Activated T-helper 17 cell treated with anti-CD3 and anti-CD28 coated beads, Interleukin-2, amount 50 U/mL, for 72 hours (primary cell): ENCODE results near the gene CALHM1. TPM values are rescaled to one million over a fixed set of nuclear protein-coding genes. Genes with fewer than 3 reads are reported as not detected.
"Not testable (repeated sequence)": the region's sequence is repeated elsewhere in the genome, so short reads cannot be mapped to it uniquely, and the experiment has no call there.

Experiments used
- ATAC-seq: fragments of 150-1000 bp; cut with Tn5 transposase; replicated peaks from 2 replicates; pipeline ENCODE4 v1.10.0; 2021; ENCODE audit warnings: mild to moderate bottlenecking, moderate library complexity
- H3K27ac Mint-ChIP-seq: one replicate; pipeline ENCODE4 v1.8.0; 2022; ENCODE audit warnings: mixed read lengths
- H3K27me3 Mint-ChIP-seq: one replicate; pipeline ENCODE4 v1.8.0; 2022; ENCODE audit warnings: mixed read lengths
- H3K36me3 Mint-ChIP-seq: one replicate; pipeline ENCODE4 v1.8.0; 2022; ENCODE audit warnings: low read depth, mild to moderate bottlenecking, mixed read lengths
- H3K4me1 Mint-ChIP-seq: one replicate; pipeline ENCODE4 v1.8.0; 2022; ENCODE audit warnings: mixed read lengths
- H3K4me3 Mint-ChIP-seq: one replicate; pipeline ENCODE4 v1.8.0; 2022; ENCODE audit warnings: mild to moderate bottlenecking, mixed read lengths
- H3K9me3 Mint-ChIP-seq: one replicate; pipeline ENCODE4 v1.8.0; 2022; ENCODE audit warnings: mixed read lengths
- total RNA-seq, 2 donors: library from RNA; stranded (reverse); gene quantifications; one replicate each; pipeline ENCODE4 v1.2.3, GENCODE V29; 2022

The CALHM1 gene
- total RNA-seq, result under 1 TPM in 1 of 2 donors, not detected in 1; 0.11 TPM

DNA sequence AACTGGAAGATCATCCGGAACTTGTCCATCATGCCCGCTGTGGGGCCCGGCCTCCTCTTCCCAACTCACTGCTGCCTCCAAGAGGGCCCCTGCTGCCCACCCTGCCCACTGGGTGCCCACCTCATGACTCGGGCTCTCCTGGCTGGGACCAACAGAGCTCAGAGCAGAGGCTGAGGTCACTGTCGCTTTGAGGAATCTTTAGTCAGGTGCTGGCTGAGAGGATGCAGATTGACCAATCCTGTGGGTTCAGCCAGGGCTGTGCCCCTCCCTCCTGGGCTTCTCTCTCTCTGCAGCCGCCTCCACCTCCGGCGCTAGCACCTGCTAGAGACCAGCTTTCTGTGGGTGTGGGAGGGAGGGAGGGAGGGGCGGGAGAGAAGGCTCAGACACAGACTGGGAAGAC is at the start of gene CALHM1:
TSS of gene CALHM1 (minus strand) at position 181 of the 400 bp plus-strand sequence. CDS start at position 32, 149 bp downstream.
- peak; percentile 47 for ATAC-seq
- H3K4me3 Mint-ChIP-seq, result no peak within 1 kb of the TSS
- no peaks in the 10 kb centered on the region for H3K36me3 Mint-ChIP-seq
- peak within 1 kb of the TSS; percentile 37 for H3K27ac Mint-ChIP-seq
- no peaks in the 10 kb centered on the region for H3K27me3 Mint-ChIP-seq
- H3K4me1 Mint-ChIP-seq, result no peaks in the 10 kb centered on the region
- no peaks in the 10 kb centered on the region for H3K9me3 Mint-ChIP-seq

GRCh38 chr10:103507235-103508191 is 48.8 kb upstream of the CALHM1 start:
- no peak overlapping the region for H3K4me3 Mint-ChIP-seq
- no peak overlapping the region for H3K27ac Mint-ChIP-seq
- no peak for ATAC-seq
- H3K9me3 Mint-ChIP-seq, result no peaks in the 10 kb centered on the region
- peaks cover 11% of the 10 kb centered on the region for H3K4me1 Mint-ChIP-seq
- peaks cover 9% of the 10 kb centered on the region for H3K27me3 Mint-ChIP-seq
- no peaks in the 10 kb centered on the region for H3K36me3 Mint-ChIP-seq

DNA sequence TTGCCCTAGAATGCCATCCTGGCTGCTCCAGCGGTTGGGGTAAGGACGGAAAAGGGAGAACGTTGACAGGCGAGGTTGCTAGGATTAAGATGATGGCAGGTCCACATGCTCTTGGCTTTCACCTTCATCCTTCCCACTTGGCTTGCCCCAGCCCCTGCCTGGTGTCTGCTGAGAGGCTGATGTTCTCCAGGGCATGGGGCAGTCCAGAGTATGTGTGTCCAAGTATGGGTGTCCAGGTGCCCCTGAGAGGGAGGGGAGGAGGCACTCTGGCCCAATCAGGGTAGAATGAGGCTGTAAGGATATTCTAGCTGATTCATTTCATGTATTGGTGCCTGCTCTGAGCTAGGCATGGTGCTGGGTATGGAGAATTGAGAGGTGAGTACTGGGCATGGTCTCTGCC is 47.4 kb upstream of the CALHM1 start:
- H3K9me3 Mint-ChIP-seq, result no peaks in the 10 kb centered on the region
- no peak overlapping the region for H3K4me3 Mint-ChIP-seq
- no peak overlapping the region for H3K27ac Mint-ChIP-seq
- H3K4me1 Mint-ChIP-seq, result peaks cover 11% of the 10 kb centered on the region
- H3K36me3 Mint-ChIP-seq, result no peaks in the 10 kb centered on the region
- no peak for ATAC-seq
- peaks cover 10% of the 10 kb centered on the region for H3K27me3 Mint-ChIP-seq

DNA sequence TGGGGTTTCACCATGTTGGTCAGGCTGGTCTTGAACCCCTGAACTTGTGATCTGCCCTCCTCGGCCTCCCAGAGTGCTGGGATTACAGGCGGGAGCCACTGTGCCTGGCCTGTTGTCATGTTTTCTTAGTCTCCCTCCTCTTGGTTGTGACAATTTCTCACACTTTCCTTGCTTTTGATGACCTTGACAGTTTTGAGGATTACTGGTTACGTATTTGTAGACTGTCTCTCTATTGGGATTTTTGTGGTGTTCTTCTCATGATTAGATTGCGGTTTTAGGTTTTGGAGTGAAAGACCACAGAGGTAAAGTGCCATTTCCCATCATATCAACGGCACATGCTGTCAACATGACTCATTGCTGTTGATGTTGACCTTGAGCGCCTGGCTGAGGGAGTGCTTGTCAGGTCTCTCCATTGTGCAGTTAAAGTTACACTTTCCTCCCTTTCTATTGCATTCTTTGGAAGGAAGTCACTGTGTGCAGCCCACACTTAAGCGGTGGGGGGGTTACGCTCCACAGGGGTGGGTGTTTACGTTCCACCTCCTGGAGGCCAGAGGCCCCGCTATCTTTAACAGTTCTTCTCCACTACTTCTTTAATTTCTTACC is 45.6 kb upstream of the CALHM1 start:
- peaks cover 16% of the 10 kb centered on the region for H3K4me1 Mint-ChIP-seq
- H3K4me3 Mint-ChIP-seq, result peak overlapping the region; percentile 1

GRCh38 chr10:103503777-103504176 is 45.1 kb upstream of the CALHM1 start:
- H3K9me3 Mint-ChIP-seq, ATAC-seq, H3K36me3 Mint-ChIP-seq: not testable (repeated sequence)
- peaks cover 16% of the 10 kb centered on the region for H3K4me1 Mint-ChIP-seq
- peaks cover 19% of the 10 kb centered on the region for H3K27me3 Mint-ChIP-seq
- peak overlapping the region; percentile 1 for H3K4me3 Mint-ChIP-seq
- H3K27ac Mint-ChIP-seq, result peak overlapping the region; percentile 29

More for the DNA sequence above, 45.6 kb upstream of the CALHM1 start:
- peak; percentile 93 for ATAC-seq
- H3K9me3 Mint-ChIP-seq, result no peaks in the 10 kb centered on the region
- no peaks in the 10 kb centered on the region for H3K36me3 Mint-ChIP-seq
- peaks cover 18% of the 10 kb centered on the region for H3K27me3 Mint-ChIP-seq
- peak overlapping the region; percentile 29 for H3K27ac Mint-ChIP-seq

- H3K9me3 Mint-ChIP-seq, result no peaks in the 10 kb centered on the region
- no peak overlapping the region for H3K4me3 Mint-ChIP-seq
- no peak for ATAC-seq
- no peak overlapping the region for H3K27ac Mint-ChIP-seq
- peaks cover 16% of the 10 kb centered on the region for H3K4me1 Mint-ChIP-seq
- H3K27me3 Mint-ChIP-seq, result peaks cover 23% of the 10 kb centered on the region
- H3K36me3 Mint-ChIP-seq, result no peaks in the 10 kb centered on the region
These were observed 44.4 kb upstream of the CALHM1 start for GRCh38 chr10:103502849-103503660.

GRCh38 chr10:103501186-103501585 is 42.5 kb upstream of the CALHM1 start:
- Mint-ChIP-seq H3K4me3 (no peak overlapping the region), H3K36me3 (no peaks in the 10 kb centered on the region), H3K4me1 (peaks cover 16% of the 10 kb centered on the region), H3K9me3 (no peaks in the 10 kb centered on the region), H3K27me3 (peaks cover 32% of the 10 kb centered on the region), H3K27ac (no peak overlapping the region)
- no peak for ATAC-seq

GRCh38 chr10:103500481-103500880 is 41.8 kb upstream of the CALHM1 start:
- no peak for ATAC-seq
- H3K27ac Mint-ChIP-seq, result no peak overlapping the region
- no peak overlapping the region for H3K4me3 Mint-ChIP-seq
- H3K9me3 Mint-ChIP-seq, result no peaks in the 10 kb centered on the region
- H3K27me3 Mint-ChIP-seq, result peaks cover 35% of the 10 kb centered on the region
- peaks cover 16% of the 10 kb centered on the region for H3K4me1 Mint-ChIP-seq
- H3K36me3 Mint-ChIP-seq, result no peaks in the 10 kb centered on the region

GRCh38 chr10:103499881-103500280 is 41.2 kb upstream of the CALHM1 start:
- Mint-ChIP-seq H3K36me3 (no peaks in the 10 kb centered on the region), H3K4me1 (peaks cover 16% of the 10 kb centered on the region), H3K27ac (no peak overlapping the region), H3K27me3 (peaks cover 41% of the 10 kb centered on the region), H3K4me3 (no peak overlapping the region), H3K9me3 (no peaks in the 10 kb centered on the region)
- no peak for ATAC-seq

DNA sequence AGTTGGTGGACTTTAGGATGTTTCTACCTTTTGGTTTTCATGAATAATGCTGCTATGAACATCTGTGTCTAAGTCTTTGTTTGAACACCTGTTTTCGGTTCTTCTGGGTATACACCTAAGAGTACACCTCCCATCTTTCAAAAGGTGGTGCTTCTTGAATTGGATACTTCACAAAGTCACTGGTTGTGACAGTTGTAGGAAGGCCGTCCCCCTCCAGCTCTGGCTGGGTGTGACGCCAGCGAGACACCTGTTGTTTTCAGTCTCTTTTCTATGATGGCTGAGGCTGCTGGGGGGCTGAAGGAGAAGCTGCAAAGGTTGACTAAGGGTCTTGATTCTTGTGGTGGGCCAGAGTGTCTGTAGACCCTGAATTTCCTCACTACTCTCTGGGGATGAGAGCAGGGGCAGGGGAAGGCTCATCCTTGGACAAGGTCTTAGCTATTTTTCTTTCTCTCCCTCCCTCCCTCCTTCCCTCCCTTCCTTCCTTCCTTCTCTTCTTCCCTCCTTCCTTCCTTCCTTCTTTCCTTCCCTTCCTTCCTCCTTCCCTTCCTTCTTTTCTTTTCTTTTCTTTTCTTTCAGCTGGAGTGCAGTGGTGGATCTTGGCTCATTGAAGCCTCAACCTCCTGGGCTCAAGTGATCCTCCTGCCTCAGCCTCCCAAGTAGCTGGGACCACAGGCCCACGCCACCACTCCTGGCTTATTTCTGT is 40.4 kb upstream of the CALHM1 start:
- peaks cover 12% of the 10 kb centered on the region for H3K4me1 Mint-ChIP-seq
- H3K36me3 Mint-ChIP-seq, result no peaks in the 10 kb centered on the region
- no peak overlapping the region for H3K4me3 Mint-ChIP-seq
- no peak for ATAC-seq
- H3K27me3 Mint-ChIP-seq, result peaks cover 45% of the 10 kb centered on the region
- no peak overlapping the region for H3K27ac Mint-ChIP-seq
- H3K9me3 Mint-ChIP-seq, result no peaks in the 10 kb centered on the region

- Mint-ChIP-seq H3K36me3 (no peaks in the 10 kb centered on the region), H3K4me3 (no peak overlapping the region)
- ATAC-seq, result no peak
These were observed 38.6 kb upstream of the CALHM1 start for GRCh38 chr10:103497161-103497915.

GRCh38 chr10:103495321-103495720 is 36.6 kb upstream of the CALHM1 start:
- no peaks in the 10 kb centered on the region for H3K4me1 Mint-ChIP-seq
- H3K4me3 Mint-ChIP-seq, result peak overlapping the region; percentile 55
- no peak overlapping the region for H3K27ac Mint-ChIP-seq
- H3K36me3 Mint-ChIP-seq, result no peaks in the 10 kb centered on the region
- no peak for ATAC-seq
- H3K27me3 Mint-ChIP-seq, result peaks cover 48% of the 10 kb centered on the region
- H3K9me3 Mint-ChIP-seq, result no peaks in the 10 kb centered on the region

More at GRCh38 chr10:103497161-103497915, 38.6 kb upstream of the CALHM1 start:
- Mint-ChIP-seq H3K27me3 (peaks cover 47% of the 10 kb centered on the region), H3K9me3 (no peaks in the 10 kb centered on the region), H3K27ac (no peak overlapping the region), H3K4me1 (peaks cover 5% of the 10 kb centered on the region)
